ENCODE results near the gene MESP2. TPM values are rescaled to one million over a fixed set of nuclear protein-coding genes. Genes with fewer than 3 reads are reported as not detected.
A peak's percentile ranks its signal among the peaks of the same experiment; 100 is the strongest.

MESP2 gene
- total and polyA plus RNA-seq, 9 of the 15 experiments (the other 6 are each of a cell fraction or from before 2014, with no cell fraction given), result 0.08 to 0.82 (median 0.37) TPM

DNA sequence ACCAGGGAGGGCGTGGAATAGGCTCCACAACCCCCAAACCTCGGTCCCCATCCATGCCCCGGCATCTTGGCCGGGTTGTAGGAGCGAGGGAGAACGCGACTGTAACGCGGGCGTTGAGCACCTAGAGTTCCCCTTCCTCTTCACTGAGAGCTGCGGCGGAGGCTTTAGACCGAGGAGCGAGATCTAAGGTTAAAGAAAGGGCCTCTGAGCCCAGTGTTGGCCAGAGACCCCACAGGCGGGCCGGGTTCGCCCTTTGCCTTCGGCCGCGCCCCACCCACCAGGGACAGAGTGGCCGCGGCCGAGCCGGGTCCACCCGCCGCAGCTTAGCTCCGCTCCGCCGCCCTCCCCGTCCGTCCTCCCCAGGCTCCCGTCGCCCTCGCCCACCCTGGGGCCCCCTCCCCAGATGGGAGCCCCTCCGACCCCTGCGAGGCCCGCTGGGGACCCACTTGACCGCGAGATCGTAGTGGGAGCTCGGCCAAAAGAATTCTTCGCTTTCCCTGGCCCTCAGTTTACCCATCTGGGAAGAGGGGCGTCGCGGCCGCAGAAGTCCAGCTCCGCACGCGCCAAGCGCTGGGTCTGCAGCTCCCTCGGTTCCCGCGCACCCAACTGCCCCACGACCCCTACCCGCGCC is 38.1 kb downstream of the MESP2 start:
- ChIA-PET POLR2A (interaction anchor here (0.8 to 1.1 kb wide), 5 partner anchors 11 to 54 kb away, joined by 3 to 5 read pairs (median 3); no protein-coding TSS in a partner anchor), CTCF (ENCODE audit: low intra/inter-chr PET ratio) (no interaction called here)
- no peaks in the 10 kb centered on the region for H3K27me3 ChIP-seq (ENCODE audit: control insufficient read depth in 2 of 2, insufficient read depth in 2 of 2, low read length in 2 of 2)
- TF ChIP-seq, protein P1, sequence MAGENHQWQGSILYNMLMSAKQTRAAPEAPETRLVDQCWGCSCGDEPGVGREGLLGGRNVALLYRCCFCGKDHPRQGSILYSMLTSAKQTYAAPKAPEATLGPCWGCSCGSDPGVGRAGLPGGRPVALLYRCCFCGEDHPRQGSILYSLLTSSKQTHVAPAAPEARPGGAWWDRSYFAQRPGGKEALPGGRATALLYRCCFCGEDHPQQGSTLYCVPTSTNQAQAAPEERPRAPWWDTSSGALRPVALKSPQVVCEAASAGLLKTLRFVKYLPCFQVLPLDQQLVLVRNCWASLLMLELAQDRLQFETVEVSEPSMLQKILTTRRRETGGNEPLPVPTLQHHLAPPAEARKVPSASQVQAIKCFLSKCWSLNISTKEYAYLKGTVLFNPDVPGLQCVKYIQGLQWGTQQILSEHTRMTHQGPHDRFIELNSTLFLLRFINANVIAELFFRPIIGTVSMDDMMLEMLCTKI (IDR thresholded peaks at IDR 0.05; ENCODE audit: partially characterized antibody), result no peak
- TF ChIP-seq MTA1 (IDR thresholded peaks at IDR 0.05; ENCODE audit: borderline replicate concordance), result no peak
- 0 out of 2 replicates have a peak, but pooled peaks have one; percentile 16 for TF ChIP-seq ZBTB7A (IDR thresholded peaks at IDR 0.05; ENCODE audit: borderline replicate concordance, control insufficient read depth, low read depth, low read length)
- TF ChIP-seq, protein P2, sequence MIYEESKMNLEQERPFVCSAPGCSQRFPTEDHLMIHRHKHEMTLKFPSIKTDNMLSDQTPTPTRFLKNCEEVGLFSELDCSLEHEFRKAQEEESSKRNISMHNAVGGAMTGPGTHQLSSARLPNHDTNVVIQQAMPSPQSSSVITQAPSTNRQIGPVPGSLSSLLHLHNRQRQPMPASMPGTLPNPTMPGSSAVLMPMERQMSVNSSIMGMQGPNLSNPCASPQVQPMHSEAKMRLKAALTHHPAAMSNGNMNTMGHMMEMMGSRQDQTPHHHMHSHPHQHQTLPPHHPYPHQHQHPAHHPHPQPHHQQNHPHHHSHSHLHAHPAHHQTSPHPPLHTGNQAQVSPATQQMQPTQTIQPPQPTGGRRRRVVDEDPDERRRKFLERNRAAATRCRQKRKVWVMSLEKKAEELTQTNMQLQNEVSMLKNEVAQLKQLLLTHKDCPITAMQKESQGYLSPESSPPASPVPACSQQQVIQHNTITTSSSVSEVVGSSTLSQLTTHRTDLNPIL (CRISPR knock-in tag; IDR thresholded peaks at IDR 0.05), result no peak
- TF ChIP-seq, protein P3, sequence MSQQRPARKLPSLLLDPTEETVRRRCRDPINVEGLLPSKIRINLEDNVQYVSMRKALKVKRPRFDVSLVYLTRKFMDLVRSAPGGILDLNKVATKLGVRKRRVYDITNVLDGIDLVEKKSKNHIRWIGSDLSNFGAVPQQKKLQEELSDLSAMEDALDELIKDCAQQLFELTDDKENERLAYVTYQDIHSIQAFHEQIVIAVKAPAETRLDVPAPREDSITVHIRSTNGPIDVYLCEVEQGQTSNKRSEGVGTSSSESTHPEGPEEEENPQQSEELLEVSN (IDR thresholded peaks at IDR 0.05; ENCODE audit: borderline replicate concordance in 1 of 2, extremely low read depth in 1 of 2, insufficient read depth in 1 of 2, insufficient read length in 1 of 2, low read depth in 1 of 2, low read length in 1 of 2, poor library complexity in 1 of 2, severe bottlenecking in 1 of 2), result peak in 1 of 2 experiments; percentile 58
- TF ChIP-seq NR2C2 (CRISPR knock-in tag; IDR thresholded peaks at IDR 0.05), result no peak
- no peak for TF ChIP-seq NR2C2 (tag; IDR thresholded peaks at IDR 0.05)
- TF ChIP-seq ZNF253 (CRISPR knock-in tag; conservative IDR thresholded peaks at IDR 0.05), result no peak
- TF ChIP-seq CHCHD3 (CRISPR knock-in tag; IDR thresholded peaks at IDR 0.05), result no peak
- TSS peak; percentile 65 for BruUV-seq (replicated peaks)
- no peak for FAIRE-seq
- intact Hi-C loops (cut with micrococcal nuclease), result loop anchor here (2.0 kb wide), 1 partner anchor 31 kb away; no protein-coding TSS in a partner anchor
- no peak for ATAC-seq
- H3K9me1 ChIP-seq (ENCODE audit: control insufficient read depth, insufficient read depth, low read length), result no peaks in the 10 kb centered on the region
- no peak for DNase-seq (ENCODE audit: extremely low read depth in 1 of 4, low spot score in 3 of 4)
- no peaks in the 10 kb centered on the region for H3K36me3 ChIP-seq (ENCODE audit: control insufficient read depth, insufficient read depth, low read length)
- H3K9ac ChIP-seq (ENCODE audit: insufficient read depth in 1 of 2, low read depth in 2 of 2, low read length in 2 of 2), result peak overlapping the region in 1 of 2 experiments; percentile 85; a peak in 2 of 4 replicates
- H2AFZ ChIP-seq (ENCODE audit: low read depth, low read length), result 0 out of 2 replicates have a peak overlapping the region, but pooled peaks have one; percentile 78
- H3K4me3 ChIP-seq, result peak overlapping the region; percentile 61; the same call in 1 of the 2 replicates
- 66% methylated on average over 13 of the region's 56 CpGs for WGBS (ENCODE audit: insufficient coverage, low coverage, missing lambda C conversion rate)
- H3K4me2 ChIP-seq (ENCODE audit: insufficient read depth, low read length), result no peak overlapping the region
- 0 out of 2 replicates have a peak, but pooled peaks cover 4% of the 10 kb centered on the region for H3K9me3 ChIP-seq (replicated peaks; ENCODE audit: control insufficient read depth, insufficient read depth, low read depth, low read length)
- H3K79me2 ChIP-seq (ENCODE audit: control insufficient read depth, insufficient read depth, low read length), result no peaks in the 10 kb centered on the region
- in situ Hi-C loops (cut with MboI), result no loop called here
- peak overlapping the region; percentile 47; the same call in 1 of the 3 replicates for H3K27ac ChIP-seq (ENCODE audit: extremely low read depth, low read depth, low read length)
- H3K4me1 ChIP-seq (replicated peaks in 1 of 2; ENCODE audit: control insufficient read depth in 2 of 2, insufficient read depth in 2 of 2, low read length in 2 of 2), result peaks cover 0 to 42% of the 10 kb centered on the region in 2 experiments; a peak in 3 of 5 replicates
- H4K20me1 ChIP-seq (replicated peaks; ENCODE audit: control insufficient read depth, insufficient read depth, low read length), result no peaks in the 10 kb centered on the region
